Activated naive CD8-positive, alpha-beta T cell treated with anti-CD3 and anti-CD28 coated beads for 36 hours (primary cell): ENCODE measurements around the gene HNRNPAB. TPM values are rescaled to one million over a fixed set of nuclear protein-coding genes. Genes with fewer than 3 reads are reported as not detected.
"Not testable (repeated sequence)": the region's sequence is repeated elsewhere in the genome, so short reads cannot be mapped to it uniquely, and the experiment has no call there.

Experiments
- DNase-seq: peaks from one replicate; pipeline ENCODE4 v3.0.0; 2021
- H3K27ac Mint-ChIP-seq: one replicate; pipeline ENCODE4 v1.8.0; 2022; ENCODE audit warnings: mild to moderate bottlenecking, moderate library complexity, mixed read lengths
- H3K27me3 Mint-ChIP-seq: one replicate; pipeline ENCODE4 v1.8.0; 2022; ENCODE audit warnings: mild to moderate bottlenecking, mixed read lengths
- H3K36me3 Mint-ChIP-seq: one replicate; pipeline ENCODE4 v1.8.0; 2021; ENCODE audit warnings: mild to moderate bottlenecking, mixed read lengths
- H3K4me1 Mint-ChIP-seq: one replicate; pipeline ENCODE4 v1.8.0; 2021; ENCODE audit warnings: mixed read lengths
- H3K4me3 Mint-ChIP-seq: one replicate; pipeline ENCODE4 v1.8.0; 2022; ENCODE audit warnings: mild to moderate bottlenecking, moderate library complexity, mixed read lengths
- H3K9me3 Mint-ChIP-seq: one replicate; pipeline ENCODE4 v1.8.0; 2022; ENCODE audit warnings: mixed read lengths
- total RNA-seq, 2 experiments: library from RNA; stranded (reverse); gene quantifications; one replicate each; pipeline ENCODE4 v1.2.3, GENCODE V29; 2021

The HNRNPAB gene
- total RNA-seq, 2 experiments from 2014 or later = 599 to 600 TPM

- Mint-ChIP-seq H3K4me1 (peaks cover 30% of the 10 kb centered on the region), H3K36me3 (peaks cover 59% of the 10 kb centered on the region), H3K4me3 (peak overlapping the region; percentile 2), H3K9me3 (no peaks in the 10 kb centered on the region), H3K27me3 (no peaks in the 10 kb centered on the region), H3K27ac (no peak overlapping the region)
- DNase-seq = no peak
Observed at GRCh38 chr5:178227929-178228328, 23.6 kb downstream of the HNRNPAB start.

GRCh38 chr5:178228609-178229008 is 24.3 kb downstream of the HNRNPAB start:
- Mint-ChIP-seq H3K36me3 (peaks cover 54% of the 10 kb centered on the region), H3K9me3 (no peaks in the 10 kb centered on the region), H3K4me1 (peaks cover 30% of the 10 kb centered on the region), H3K27ac (no peak overlapping the region), H3K27me3 (no peaks in the 10 kb centered on the region), H3K4me3 (no peak overlapping the region)
- no peak for DNase-seq

DNA sequence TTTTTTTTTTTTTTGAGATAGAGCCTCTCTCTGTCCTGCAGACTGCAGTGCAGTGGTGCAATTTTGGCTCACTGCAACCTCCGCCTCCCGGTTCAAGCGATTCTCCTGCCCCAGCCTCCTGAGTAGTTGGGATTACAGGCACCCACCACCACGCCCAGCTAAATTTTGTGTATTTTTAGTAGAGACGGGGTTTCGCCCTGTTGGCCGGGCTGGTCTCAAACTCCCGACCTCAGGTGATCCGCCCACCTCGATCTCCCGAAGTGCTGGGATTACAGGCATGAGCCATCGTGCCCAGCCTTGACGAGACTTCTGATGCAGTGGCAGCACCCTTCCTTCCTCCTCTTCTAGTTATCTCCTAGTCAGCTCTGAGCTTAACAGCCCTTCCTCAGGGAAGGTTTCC is 24.8 kb downstream of the HNRNPAB start:
- DNase-seq, H3K9me3 Mint-ChIP-seq, H3K4me3 Mint-ChIP-seq, H3K27me3 Mint-ChIP-seq: not testable (repeated sequence)
- Mint-ChIP-seq H3K4me1 (peaks cover 30% of the 10 kb centered on the region), H3K36me3 (peaks cover 52% of the 10 kb centered on the region), H3K27ac (peak overlapping the region; percentile 26)

GRCh38 chr5:178229861-178230260 is 25.5 kb downstream of the HNRNPAB start:
- peaks cover 51% of the 10 kb centered on the region for H3K36me3 Mint-ChIP-seq

GRCh38 chr5:178230879-178231538 is 26.7 kb downstream of the HNRNPAB start:
- Mint-ChIP-seq H3K36me3 (peaks cover 49% of the 10 kb centered on the region), H3K27ac (peak overlapping the region; percentile 81), H3K4me3 (peak overlapping the region; percentile 92), H3K4me1 (peaks cover 41% of the 10 kb centered on the region), H3K27me3 (no peaks in the 10 kb centered on the region), H3K9me3 (no peaks in the 10 kb centered on the region)
- DNase-seq = no peak

More at GRCh38 chr5:178229861-178230260, 25.5 kb downstream of the HNRNPAB start:
- Mint-ChIP-seq H3K27me3 (no peaks in the 10 kb centered on the region), H3K27ac (peak overlapping the region; percentile 57), H3K4me3 (peak overlapping the region; percentile 63), H3K9me3 (no peaks in the 10 kb centered on the region), H3K4me1 (peaks cover 33% of the 10 kb centered on the region)
- no peak for DNase-seq

- Mint-ChIP-seq H3K27ac (peak overlapping the region; percentile 81), H3K4me3 (peak overlapping the region; percentile 92), H3K4me1 (peaks cover 47% of the 10 kb centered on the region), H3K27me3 (no peaks in the 10 kb centered on the region), H3K9me3 (no peaks in the 10 kb centered on the region), H3K36me3 (peaks cover 46% of the 10 kb centered on the region)
- DNase-seq = no peak
Observed at GRCh38 chr5:178231539-178232123, 27.3 kb downstream of the HNRNPAB start.

DNA sequence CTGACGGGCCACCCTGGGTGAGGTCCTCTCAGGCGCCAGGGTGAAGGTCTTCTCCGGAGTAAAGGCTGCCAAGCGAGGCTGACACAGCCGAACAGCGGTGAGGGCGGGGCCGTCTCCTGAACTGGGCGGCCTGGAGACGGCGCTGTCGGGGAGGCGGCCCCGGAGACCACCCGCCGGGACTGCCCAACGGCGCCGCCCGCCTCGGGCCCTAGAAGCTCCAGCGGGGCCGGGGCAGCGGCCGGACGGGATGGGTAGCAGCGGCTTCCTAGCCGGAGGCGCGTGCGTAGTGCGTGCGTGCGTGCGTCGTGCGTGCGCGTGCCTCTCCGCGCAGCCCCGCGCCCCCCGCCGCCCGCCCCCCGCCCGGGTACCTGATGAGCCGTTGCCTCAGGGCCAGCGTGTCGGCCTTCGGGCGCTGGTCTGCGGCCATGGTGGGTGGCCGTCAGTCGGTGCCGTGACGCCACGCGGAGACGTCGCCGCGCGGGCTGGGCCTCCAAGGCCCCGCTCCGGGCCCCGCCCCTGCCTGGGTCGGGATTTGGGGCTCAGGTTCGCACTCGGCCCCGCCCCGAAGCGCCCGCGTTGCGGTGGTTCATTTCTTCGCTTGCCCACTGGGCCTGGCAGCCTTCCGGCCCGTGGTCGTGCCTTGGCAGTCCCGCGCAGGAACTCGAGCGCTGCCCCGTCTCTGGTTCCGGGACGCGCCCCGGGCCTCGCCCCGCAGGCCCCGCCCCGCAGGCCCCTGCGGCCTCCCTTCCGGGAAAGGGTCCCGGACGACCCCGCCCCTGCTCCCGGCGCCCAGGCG is 28.0 kb downstream of the HNRNPAB start, which contains the start of gene PHYKPL:
PHYKPL (minus strand) TSS at position 679 of the 796 bp plus-strand sequence; CDS start at position 427, 252 bp downstream.
- DNase-seq = peak; percentile 76
- peaks cover 53% of the 10 kb centered on the region for H3K4me1 Mint-ChIP-seq
- no peaks in the 10 kb centered on the region for H3K27me3 Mint-ChIP-seq
- no peaks in the 10 kb centered on the region for H3K9me3 Mint-ChIP-seq
- peak within 1 kb of the TSS; percentile 81 for H3K27ac Mint-ChIP-seq
- peaks cover 41% of the 10 kb centered on the region for H3K36me3 Mint-ChIP-seq
- H3K4me3 Mint-ChIP-seq = peak within 1 kb of the TSS; percentile 92

DNA sequence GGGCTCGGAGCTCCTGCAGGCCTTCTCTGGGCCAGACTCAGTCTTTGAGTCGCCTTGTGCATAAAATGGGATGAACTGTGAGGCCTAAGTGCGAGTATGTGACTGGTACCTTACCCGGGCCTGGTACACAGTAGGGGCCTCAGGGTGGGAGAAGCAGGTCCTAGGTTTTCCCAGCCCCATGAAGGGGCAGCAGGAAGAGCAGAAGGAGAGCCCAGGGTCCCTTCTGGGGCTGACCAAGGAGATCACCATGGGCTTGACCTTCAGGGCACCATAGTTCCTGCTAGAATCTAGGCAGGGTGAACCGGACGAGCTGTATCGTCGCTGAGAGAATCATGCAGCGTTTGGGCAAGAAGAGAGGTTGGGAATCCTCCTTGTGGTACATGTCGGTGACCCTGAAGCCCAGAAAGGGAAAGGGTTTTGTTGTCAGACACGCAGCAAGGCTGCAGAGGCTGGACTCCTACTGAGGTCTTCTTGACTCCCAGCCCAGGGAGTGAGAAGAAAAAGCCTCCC is 28.6 kb downstream of the HNRNPAB start:
- Mint-ChIP-seq H3K9me3 (no peaks in the 10 kb centered on the region), H3K4me3 (peak overlapping the region; percentile 66), H3K27me3 (no peaks in the 10 kb centered on the region), H3K27ac (peak overlapping the region; percentile 75), H3K4me1 (peaks cover 54% of the 10 kb centered on the region), H3K36me3 (peaks cover 34% of the 10 kb centered on the region)
- no peak for DNase-seq

GRCh38 chr5:178234121-178234749 is 29.9 kb downstream of the HNRNPAB start:
- Mint-ChIP-seq H3K36me3 (peaks cover 25% of the 10 kb centered on the region), H3K27ac (no peak overlapping the region), H3K4me3 (no peak overlapping the region), H3K9me3 (no peaks in the 10 kb centered on the region), H3K27me3 (no peaks in the 10 kb centered on the region), H3K4me1 (peaks cover 58% of the 10 kb centered on the region)
- DNase-seq = no peak

- no peak overlapping the region for H3K27ac Mint-ChIP-seq
- no peaks in the 10 kb centered on the region for H3K9me3 Mint-ChIP-seq
- H3K36me3 Mint-ChIP-seq = peaks cover 19% of the 10 kb centered on the region
- H3K27me3 Mint-ChIP-seq = no peaks in the 10 kb centered on the region
- peak; percentile 78 for DNase-seq
- H3K4me3 Mint-ChIP-seq = no peak overlapping the region
- H3K4me1 Mint-ChIP-seq = peaks cover 58% of the 10 kb centered on the region
Observed at GRCh38 chr5:178234750-178235587, 30.6 kb downstream of the HNRNPAB start.

DNA sequence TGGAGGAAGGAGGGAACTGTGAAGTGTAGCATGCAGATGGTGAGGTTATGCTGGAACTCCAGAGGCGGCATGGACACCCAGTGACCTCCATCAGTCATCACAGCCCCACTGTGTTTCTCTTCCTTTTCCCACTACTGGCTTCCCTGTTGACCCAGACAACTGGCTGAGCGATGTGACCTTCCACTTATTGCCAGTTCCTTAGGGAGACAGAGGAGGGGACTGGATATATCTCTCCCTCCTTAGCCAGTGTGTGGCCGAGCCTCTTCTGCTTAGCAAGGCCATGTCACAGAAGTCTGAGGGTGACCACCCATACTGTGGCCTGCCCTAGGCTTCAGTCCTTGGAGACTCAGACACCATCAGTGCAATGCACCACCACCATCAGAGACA is 31.2 kb downstream of the HNRNPAB start:
- DNase-seq = no peak
- H3K36me3 Mint-ChIP-seq = peaks cover 14% of the 10 kb centered on the region
- H3K9me3 Mint-ChIP-seq = no peaks in the 10 kb centered on the region
- no peaks in the 10 kb centered on the region for H3K27me3 Mint-ChIP-seq
- peaks cover 56% of the 10 kb centered on the region for H3K4me1 Mint-ChIP-seq
- no peak overlapping the region for H3K4me3 Mint-ChIP-seq
- H3K27ac Mint-ChIP-seq = no peak overlapping the region

DNA sequence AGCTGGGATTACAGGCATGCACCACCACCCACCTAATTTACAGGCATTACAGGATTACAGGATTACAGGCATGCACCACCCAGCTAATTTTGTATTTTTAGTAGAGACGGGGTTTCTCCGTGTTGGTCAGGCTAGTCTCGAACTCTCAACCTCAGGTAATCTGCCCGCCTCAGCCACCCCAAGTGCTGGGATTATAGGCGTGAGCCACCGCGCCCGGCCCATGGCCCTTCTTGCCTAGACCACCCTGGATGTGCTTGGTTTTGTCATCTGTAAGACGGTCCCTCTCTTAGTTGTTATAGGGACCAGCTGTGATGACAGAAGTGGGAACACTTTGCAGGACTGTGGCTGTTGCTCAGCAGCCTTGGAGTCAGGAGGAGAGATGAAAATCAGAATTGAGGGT is 31.8 kb downstream of the HNRNPAB start:
- peaks cover 9% of the 10 kb centered on the region for H3K36me3 Mint-ChIP-seq
- H3K4me3 Mint-ChIP-seq = no peak overlapping the region

DNA sequence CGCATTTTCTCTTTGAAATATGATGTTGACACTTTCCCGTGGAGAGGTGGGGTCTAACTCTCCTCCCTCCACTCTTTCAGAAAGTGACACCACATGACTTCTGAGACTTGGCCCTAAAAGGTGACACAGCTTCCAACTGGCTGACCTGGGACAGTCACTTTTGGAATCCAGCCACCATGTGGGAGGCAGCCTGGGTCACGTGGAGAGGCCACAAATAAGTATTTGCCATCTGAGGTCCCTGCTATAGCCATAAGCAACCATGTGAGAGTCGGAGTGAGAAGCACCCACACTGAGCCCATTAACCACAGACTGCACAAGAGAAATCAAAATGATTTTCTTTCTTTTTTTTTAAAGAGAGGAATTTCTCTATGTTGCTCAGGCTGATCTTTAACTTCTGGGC is 32.3 kb downstream of the HNRNPAB start:
- DNase-seq = no peak
- H3K4me3 Mint-ChIP-seq = no peak overlapping the region
- H3K36me3 Mint-ChIP-seq = peaks cover 3% of the 10 kb centered on the region
- no peaks in the 10 kb centered on the region for H3K27me3 Mint-ChIP-seq
- peak overlapping the region; percentile 8 for H3K27ac Mint-ChIP-seq
- peaks cover 55% of the 10 kb centered on the region for H3K4me1 Mint-ChIP-seq
- no peaks in the 10 kb centered on the region for H3K9me3 Mint-ChIP-seq

More for the DNA sequence above, 31.8 kb downstream of the HNRNPAB start:
- Mint-ChIP-seq H3K4me1 (peaks cover 56% of the 10 kb centered on the region), H3K9me3 (no peaks in the 10 kb centered on the region), H3K27ac (peak overlapping the region; percentile 8), H3K27me3 (no peaks in the 10 kb centered on the region)
- DNase-seq = no peak
